Measurements from ENCODE around the gene MAGEB17. TPM values are rescaled to one million over a fixed set of nuclear protein-coding genes. Genes with fewer than 3 reads are reported as not detected.

The MAGEB17 gene
- total RNA-seq, 1 donor from 2014 or later, result not detected

GRCh38 chrX:16187024-16187760 lies 19.9 kb downstream of the MAGEB17 start:
- ATAC-seq (no peak), DNase-seq (no peak)
- H3K4me3 ChIP-seq, result no peak overlapping the region
- H3K27ac ChIP-seq, result no peak overlapping the region
- no peaks in the 10 kb centered on the region for H3K36me3 ChIP-seq
- no peak for TF ChIP-seq CTCF (IDR thresholded peaks at IDR 0.05)
- no peaks in the 10 kb centered on the region for H3K4me1 ChIP-seq
- intact Hi-C loops (cut with DNase I), result no loop called here
- no peaks in the 10 kb centered on the region for H3K9me3 ChIP-seq
- H3K27me3 ChIP-seq, result no peaks in the 10 kb centered on the region

GRCh38 chrX:16188687-16189086 lies 21.4 kb downstream of the MAGEB17 start:
- Histone ChIP-seq H3K4me3 (no peak overlapping the region), H3K27me3 (no peaks in the 10 kb centered on the region), H3K36me3 (no peaks in the 10 kb centered on the region), H3K9me3 (no peaks in the 10 kb centered on the region), H3K27ac (no peak overlapping the region), H3K4me1 (no peaks in the 10 kb centered on the region)
- DNase-seq, result no peak
- intact Hi-C loops (cut with DNase I), result no loop called here
- no peak for TF ChIP-seq CTCF (IDR thresholded peaks at IDR 0.05)
- ATAC-seq, result no peak

GRCh38 chrX:16191605-16192004 lies 24.3 kb downstream of the MAGEB17 start:
- Histone ChIP-seq H3K9me3 (no peaks in the 10 kb centered on the region), H3K27ac (no peak overlapping the region), H3K4me3 (no peak overlapping the region), H3K27me3 (no peaks in the 10 kb centered on the region), H3K4me1 (no peaks in the 10 kb centered on the region), H3K36me3 (no peaks in the 10 kb centered on the region)
- DNase-seq, result no peak
- no peak for TF ChIP-seq CTCF (IDR thresholded peaks at IDR 0.05)
- ATAC-seq, result no peak
- intact Hi-C loops (cut with DNase I), result no loop called here

- H3K36me3 ChIP-seq, result no peaks in the 10 kb centered on the region
- intact Hi-C loops (cut with DNase I), result no loop called here
- TF ChIP-seq CTCF (IDR thresholded peaks at IDR 0.05), result no peak
Measured at GRCh38 chrX:16196829-16197228, 29.5 kb downstream of the MAGEB17 start.

GRCh38 chrX:16199343-16199742 lies 32.1 kb downstream of the MAGEB17 start:
- Histone ChIP-seq H3K4me3 (no peak overlapping the region), H3K9me3 (no peaks in the 10 kb centered on the region), H3K27me3 (no peaks in the 10 kb centered on the region), H3K4me1 (no peaks in the 10 kb centered on the region), H3K36me3 (no peaks in the 10 kb centered on the region), H3K27ac (no peak overlapping the region)
- no peak for TF ChIP-seq CTCF (IDR thresholded peaks at IDR 0.05)
- no peak for ATAC-seq
- no peak for DNase-seq
- intact Hi-C loops (cut with DNase I), result no loop called here

More at GRCh38 chrX:16196829-16197228, 29.5 kb downstream of the MAGEB17 start:
- H3K4me1 ChIP-seq, result no peaks in the 10 kb centered on the region
- no peaks in the 10 kb centered on the region for H3K9me3 ChIP-seq
- DNase-seq, result no peak
- no peaks in the 10 kb centered on the region for H3K27me3 ChIP-seq
- ATAC-seq, result no peak
- H3K27ac ChIP-seq, result no peak overlapping the region
- no peak overlapping the region for H3K4me3 ChIP-seq
